ENCODE measurements around the gene SH3RF3.

GRCh38 chr2:109110170-109110569 is 18.8 kb upstream of the SH3RF3 start:
- no peak for TF ChIP-seq ZNF317 (CRISPR knock-in tag; IDR thresholded peaks at IDR 0.05; ENCODE audit: borderline replicate concordance, low read depth)
- TF ChIP-seq NFE2L1 (CRISPR knock-in tag; IDR thresholded peaks at IDR 0.05): no peak
- TF ChIP-seq SP1 (CRISPR knock-in tag; conservative IDR thresholded peaks at IDR 0.05): no peak
- TF ChIP-seq NR2C2 (CRISPR knock-in tag; IDR thresholded peaks at IDR 0.05): no peak
- no peak for TF ChIP-seq CTCF (IDR thresholded peaks at IDR 0.05)
- no peak for TF ChIP-seq MXD4 (CRISPR knock-in tag; IDR thresholded peaks at IDR 0.05; ENCODE audit: borderline replicate concordance)
- TF ChIP-seq ZNF423 (CRISPR knock-in tag; IDR thresholded peaks at IDR 0.05): no peak
- no peak for TF ChIP-seq E2F1 (CRISPR knock-in tag; IDR thresholded peaks at IDR 0.05)

Data from WTC11 (cell line).